ENCODE measurements around the gene EPG5. TPM values are rescaled to one million over a fixed set of nuclear protein-coding genes. Genes with fewer than 3 reads are reported as not detected.

EPG5 gene
- total and polyA plus RNA-seq, 9 of the 15 experiments (the other 6 are each of a cell fraction or from before 2014, with no cell fraction given): 1.3 to 10.7 (median 5.2) TPM

- in situ Hi-C loops (cut with MboI) (no loop called here), intact Hi-C loops (cut with micrococcal nuclease) (no loop called here)
- H3K9me3 ChIP-seq (replicated peaks; ENCODE audit: control insufficient read depth, insufficient read depth, low read depth, low read length): no peaks in the 10 kb centered on the region
- 88% methylated on average over 1 of the region's 1 CpG for WGBS (ENCODE audit: insufficient coverage, low coverage, missing lambda C conversion rate)
- no peaks in the 10 kb centered on the region for H3K4me1 ChIP-seq (replicated peaks in 1 of 2; ENCODE audit: control insufficient read depth in 2 of 2, insufficient read depth in 2 of 2, low read length in 2 of 2)
- H3K9ac ChIP-seq (ENCODE audit: insufficient read depth in 1 of 2, low read depth in 2 of 2, low read length in 2 of 2): no peak overlapping the region
- H2AFZ ChIP-seq (ENCODE audit: low read depth, low read length): no peak overlapping the region
- ChIA-PET POLR2A (no interaction called here), CTCF (ENCODE audit: low intra/inter-chr PET ratio) (no interaction called here)
- H3K79me2 ChIP-seq (ENCODE audit: control insufficient read depth, insufficient read depth, low read length): no peaks in the 10 kb centered on the region
- FAIRE-seq (no peak), DNase-seq (ENCODE audit: extremely low read depth in 1 of 4, low spot score in 3 of 4) (no peak), ATAC-seq (no peak)
- no peaks in the 10 kb centered on the region for H3K9me1 ChIP-seq (ENCODE audit: control insufficient read depth, insufficient read depth, low read length)
- no peaks in the 10 kb centered on the region for H3K27me3 ChIP-seq (ENCODE audit: control insufficient read depth in 2 of 2, insufficient read depth in 2 of 2, low read length in 2 of 2)
- no peak overlapping the region for H3K27ac ChIP-seq (ENCODE audit: extremely low read depth, low read depth, low read length)
- no peak for TF ChIP-seq PML (IDR thresholded peaks at IDR 0.05; ENCODE audit: low read length)
- no peak for TF ChIP-seq ZNF77 (CRISPR knock-in tag; IDR thresholded peaks at IDR 0.05)
- no peak for TF ChIP-seq KDM5B (IDR thresholded peaks at IDR 0.05; ENCODE audit: insufficient replicate concordance, low read depth, low read length)
- TF ChIP-seq TAF9B (IDR thresholded peaks at IDR 0.05; ENCODE audit: partially characterized antibody): no peak
- no peak for TF ChIP-seq CHD2 (IDR thresholded peaks at IDR 0.05; ENCODE audit: low read depth, low read length)
- no peak for TF ChIP-seq NR2F6 (CRISPR knock-in tag; IDR thresholded peaks at IDR 0.05)
- TF ChIP-seq, protein P1, sequence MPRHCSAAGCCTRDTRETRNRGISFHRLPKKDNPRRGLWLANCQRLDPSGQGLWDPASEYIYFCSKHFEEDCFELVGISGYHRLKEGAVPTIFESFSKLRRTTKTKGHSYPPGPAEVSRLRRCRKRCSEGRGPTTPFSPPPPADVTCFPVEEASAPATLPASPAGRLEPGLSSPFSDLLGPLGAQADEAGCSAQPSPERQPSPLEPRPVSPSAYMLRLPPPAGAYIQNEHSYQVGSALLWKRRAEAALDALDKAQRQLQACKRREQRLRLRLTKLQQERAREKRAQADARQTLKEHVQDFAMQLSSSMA (CRISPR knock-in tag; IDR thresholded peaks at IDR 0.05): no peak
- no peaks in the 10 kb centered on the region for H4K20me1 ChIP-seq (replicated peaks; ENCODE audit: control insufficient read depth, insufficient read depth, low read length)
- H3K36me3 ChIP-seq (ENCODE audit: control insufficient read depth, insufficient read depth, low read length): peaks cover 38% of the 10 kb centered on the region
- BruUV-seq (replicated peaks): no TSS peak
- no peak overlapping the region for H3K4me2 ChIP-seq (ENCODE audit: insufficient read depth, low read length)
- H3K4me3 ChIP-seq: no peak overlapping the region
These were observed 44.0 kb downstream of the EPG5 start for GRCh38 chr18:45923138-45923537.

DNA sequence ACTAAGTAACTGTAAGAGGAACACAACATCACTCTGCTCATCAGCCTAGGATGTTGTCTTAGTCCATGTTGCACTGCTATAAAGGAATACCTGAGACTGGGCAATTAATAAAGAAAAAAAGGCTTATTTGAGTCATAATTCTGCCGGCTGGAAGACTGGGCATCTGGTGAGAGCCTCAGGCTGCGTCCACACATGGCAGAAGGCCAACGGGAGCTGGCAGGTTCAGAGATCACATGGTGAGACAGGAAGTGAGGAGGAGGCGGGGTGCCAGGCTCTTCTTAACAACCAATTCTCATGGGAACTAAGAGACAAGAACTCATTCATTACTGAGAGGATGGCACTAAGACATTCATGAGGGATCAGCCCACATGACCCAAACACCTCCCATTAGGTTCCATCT, 46.8 kb downstream of the EPG5 start:
- ChIA-PET POLR2A (no interaction called here), CTCF (ENCODE audit: low intra/inter-chr PET ratio) (no interaction called here)
- Histone ChIP-seq H3K79me2 (ENCODE audit: control insufficient read depth, insufficient read depth, low read length) (no peaks in the 10 kb centered on the region), H4K20me1 (replicated peaks; ENCODE audit: control insufficient read depth, insufficient read depth, low read length) (no peaks in the 10 kb centered on the region), H3K4me2 (ENCODE audit: insufficient read depth, low read length) (no peak overlapping the region), H3K4me3 (no peak overlapping the region), H3K4me1 (replicated peaks in 1 of 2; ENCODE audit: control insufficient read depth in 2 of 2, insufficient read depth in 2 of 2, low read length in 2 of 2) (no peaks in the 10 kb centered on the region), H3K9me1 (ENCODE audit: control insufficient read depth, insufficient read depth, low read length) (no peaks in the 10 kb centered on the region), H3K9me3 (replicated peaks; ENCODE audit: control insufficient read depth, insufficient read depth, low read depth, low read length) (no peaks in the 10 kb centered on the region), H3K27ac (ENCODE audit: extremely low read depth, low read depth, low read length) (no peak overlapping the region), H2AFZ (ENCODE audit: low read depth, low read length) (no peak overlapping the region), H3K9ac (ENCODE audit: insufficient read depth in 1 of 2, low read depth in 2 of 2, low read length in 2 of 2) (no peak overlapping the region), H3K36me3 (ENCODE audit: control insufficient read depth, insufficient read depth, low read length) (peaks cover 53% of the 10 kb centered on the region), H3K27me3 (ENCODE audit: control insufficient read depth in 2 of 2, insufficient read depth in 2 of 2, low read length in 2 of 2) (no peaks in the 10 kb centered on the region)
- intact Hi-C loops (cut with micrococcal nuclease): no loop called here
- in situ Hi-C loops (cut with MboI): no loop called here
- FAIRE-seq (no peak), ATAC-seq (no peak), DNase-seq (ENCODE audit: extremely low read depth in 1 of 4, low spot score in 3 of 4) (no peak)
- TF ChIP-seq TAF1 (IDR thresholded peaks at IDR 0.05; ENCODE audit: control insufficient read depth, extremely low read depth, insufficient read depth, low read length, severe bottlenecking) (no peak), ZNF551 (CRISPR knock-in tag; IDR thresholded peaks at IDR 0.05) (no peak), RBBP5 (IDR thresholded peaks at IDR 0.05; ENCODE audit: borderline replicate concordance, insufficient read depth, low read length, poor library complexity, severe bottlenecking) (no peak), PYGO2 (tag; IDR thresholded peaks at IDR 0.05) (no peak)
- BruUV-seq (replicated peaks): no TSS peak
- 97% methylated on average over 4 of the region's 4 CpGs for WGBS (ENCODE audit: insufficient coverage, low coverage, missing lambda C conversion rate)
